ENCODE measurements around the gene TSACC. TPM values are rescaled to one million over a fixed set of nuclear protein-coding genes. Genes with fewer than 3 reads are reported as not detected.

TSACC gene
- total and polyA plus RNA-seq, 2 of the 8 experiments (the other 6 are each of a cell fraction or from before 2014, with no cell fraction given) = 1.0 to 5.0 TPM

DNA sequence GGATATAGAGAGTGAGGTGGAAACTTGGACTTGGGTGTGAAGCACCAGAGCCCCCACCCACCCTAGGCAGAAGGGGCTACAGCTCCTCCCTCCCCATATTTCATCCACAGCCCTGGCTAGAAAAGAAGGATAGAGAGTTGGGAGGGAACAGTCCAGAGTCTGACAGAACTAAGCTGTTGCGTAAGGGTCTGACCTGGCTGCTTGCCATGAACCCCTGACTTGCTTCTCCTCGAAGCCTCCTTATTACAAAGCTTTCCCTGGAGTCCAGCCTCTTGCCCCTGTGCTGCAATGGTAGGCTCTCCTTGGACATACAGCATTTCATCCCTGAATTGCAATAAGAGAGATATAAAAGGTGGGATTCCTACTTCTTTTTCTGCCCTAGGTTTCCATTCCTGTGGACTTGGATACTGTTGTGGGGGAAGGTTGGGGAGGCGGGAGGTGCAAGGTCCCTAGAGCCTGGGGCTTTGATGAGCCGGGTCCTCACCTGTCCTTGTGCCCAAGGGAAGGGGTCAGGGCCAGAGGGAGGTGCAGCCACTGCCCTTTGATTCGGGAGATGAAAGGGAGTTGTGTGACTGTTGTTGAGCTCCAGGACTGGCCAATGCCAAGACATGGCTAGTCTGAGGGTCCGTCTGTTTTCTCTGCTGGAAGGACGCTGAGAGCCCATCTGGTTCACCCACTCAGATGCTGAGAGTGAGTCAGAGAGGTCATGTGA, 33.4 kb downstream of the TSACC start:
- Histone ChIP-seq H3K4me3 (ENCODE audit: extremely low read depth in 1 of 4, insufficient read depth in 2 of 4, low read depth in 3 of 4, low read length in 4 of 4) (no peak overlapping the region), H3K79me2 (ENCODE audit: control insufficient read depth in 1 of 2, insufficient read depth in 2 of 2, low read length in 2 of 2) (no peaks in the 10 kb centered on the region), H2BK15ac (ENCODE audit: low read length) (no peak overlapping the region), H3K4me2 (ENCODE audit: insufficient read depth in 1 of 2, low read depth in 2 of 2, low read length in 2 of 2) (no peak overlapping the region), H3K27ac (ENCODE audit: low read depth, low read length) (no peak overlapping the region), H3K79me1 (ENCODE audit: low read depth, low read length) (no peaks in the 10 kb centered on the region), H2AFZ (ENCODE audit: low read length) (no peak overlapping the region), H3K23me2 (ENCODE audit: low read depth, low read length) (peaks cover 9% of the 10 kb centered on the region; the same call in 1 of the 2 replicates), H3K56ac (replicated peaks; ENCODE audit: insufficient read length, low read depth, low read length) (no peak overlapping the region), H3K9me3 (ENCODE audit: insufficient read depth in 2 of 2, low read depth in 1 of 2, low read length in 1 of 2) (no peaks in the 10 kb centered on the region), H3K4ac (replicated peaks; ENCODE audit: insufficient read length, low read depth, low read length) (no peak overlapping the region), H2BK5ac (ENCODE audit: low read depth, low read length) (no peak overlapping the region), H2BK120ac (replicated peaks; ENCODE audit: low read depth, low read length) (no peak overlapping the region), H3K36me3 (ENCODE audit: control insufficient read depth in 2 of 4, insufficient read depth in 4 of 4, low read length in 3 of 4) (no peaks in the 10 kb centered on the region), H3K27me3 (replicated peaks in 1 of 4; ENCODE audit: control insufficient read depth in 3 of 4, extremely low read depth in 1 of 4, insufficient read depth in 3 of 4, low read length in 3 of 4) (peaks cover 0 to 14% (median 11%) of the 10 kb centered on the region in 4 experiments; a peak in 6 of 7 replicates), H3K18ac (ENCODE audit: extremely low read depth, low read length) (no peak overlapping the region), H4K91ac (replicated peaks; ENCODE audit: insufficient read length, low read length) (no peak overlapping the region), H2BK20ac (ENCODE audit: low read length) (no peak overlapping the region), H3K23ac (ENCODE audit: insufficient read length) (no peak overlapping the region), H3K9ac (replicated peaks in 1 of 4; ENCODE audit: extremely low read depth in 1 of 4, low read depth in 3 of 4, low read length in 3 of 4) (no peak overlapping the region), H4K8ac (ENCODE audit: extremely low read depth, insufficient read depth, low read length) (no peak overlapping the region), H3K14ac (ENCODE audit: insufficient read length) (no peak overlapping the region), H2AK5ac (ENCODE audit: low read depth, low read length) (no peak overlapping the region), H4K5ac (ENCODE audit: insufficient read length, low read depth, low read length) (no peak overlapping the region), H4K20me1 (replicated peaks in 1 of 2; ENCODE audit: control insufficient read depth in 1 of 2, insufficient read depth in 2 of 2, low read length in 2 of 2) (no peaks in the 10 kb centered on the region), H3K4me1 (replicated peaks in 1 of 4; ENCODE audit: control insufficient read depth in 3 of 4, insufficient read depth in 4 of 4, low read length in 3 of 4) (peaks cover 0 to 7% (median 3%) of the 10 kb centered on the region in 4 experiments; a peak in 5 of 7 replicates), H2BK12ac (ENCODE audit: low read depth, low read length) (no peak overlapping the region)
- ChIA-PET POLR2A (ENCODE audit: partially characterized antibody) (interaction anchor here (1.2 to 2.1 kb wide), 2 partner anchors 14 to 41 kb away, joined by 4 to 7 read pairs; no protein-coding TSS in a partner anchor), CTCF (ENCODE audit: partially characterized antibody) (interaction anchor here (0.6 to 11.9 kb wide), 11 partner anchors 9 to 256 kb away, joined by 3 to 156 read pairs (median 3); no protein-coding TSS in a partner anchor)
- TF ChIP-seq CEBPB (IDR thresholded peaks at IDR 0.05; ENCODE audit: low read depth, low read length) (peak; percentile 20; the same call in 1 of the 2 replicates), CHD1 (IDR thresholded peaks at IDR 0.05; ENCODE audit: low read depth, low read length) (no peak)
- WGBS, 2 experiments (ENCODE audit: extremely low coverage in 1 of 2, insufficient coverage in 1 of 2, insufficient read length in 1 of 2, insufficient replicate concordance in 2 of 2, low coverage in 1 of 2, low lambda C conversion rate in 2 of 2, missing lambda C conversion rate in 1 of 2) = 87% methylated on average over 7 of the region's 7 CpGs; no CpG with 5 or more reads in 1 of the 2 experiments
- DNase-seq (ENCODE audit: low read depth in 1 of 2, low spot score in 2 of 2) (no peak), FAIRE-seq (no peak)

All from H1 (cell line).